Transverse colon (tissue), 4 donors: ENCODE results near the gene RNASE9.

Experiments used
- POLR2A ChIP-seq: fragments of 450-650 bp; IDR thresholded peaks from one replicate; pipeline ENCODE4 v1.6.1; 2016; ENCODE audit warnings: antibody characterized with exemption, mild to moderate bottlenecking, moderate library complexity
- POLR2AphosphoS5 ChIP-seq, 3 donors: sonication (generic); formaldehyde crosslinking; IDR thresholded peaks; one replicate each; pipeline ENCODE4 v1.6.1; 2016; ENCODE audit warnings: antibody characterized with exemption in 3 of 3
- TF ChIP-seq, protein P1 (sequence below), 5 experiments: fragments of 200-600 bp in 3 of 5; fragments of 450-650 bp in 2 of 5; sonication (generic) in 3 of 5; IDR thresholded peaks; 1 replicate in 2 of 5; 2 replicates in 3 of 5; pipeline ENCODE4 v1.5.1; 2016 to 2017; ENCODE audit warnings: antibody characterized with exemption in 5 of 5, inconsistent platforms in 3 of 5, mild to moderate bottlenecking in 2 of 5, moderate library complexity in 1 of 5

DNA sequence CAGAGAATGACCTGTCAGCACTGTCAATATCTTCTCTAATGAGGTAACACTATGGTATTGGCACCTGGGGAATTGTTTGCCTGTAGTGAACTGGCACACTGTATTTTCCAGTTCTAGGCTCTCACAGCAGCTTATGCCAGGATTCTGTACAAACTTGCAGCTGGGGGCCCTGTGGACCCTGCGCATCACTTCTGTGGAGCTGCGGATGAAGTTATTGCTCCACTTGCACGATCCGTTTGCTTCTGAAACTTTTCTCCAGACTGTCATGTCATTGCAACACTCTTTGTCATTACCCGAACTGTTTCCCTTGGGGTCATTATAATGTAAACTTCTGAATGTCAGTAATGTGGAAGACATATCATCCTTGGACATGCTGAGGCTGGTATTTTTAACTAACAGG is 23.1 kb upstream of the RNASE9 start:
- TF ChIP-seq, protein P1, sequence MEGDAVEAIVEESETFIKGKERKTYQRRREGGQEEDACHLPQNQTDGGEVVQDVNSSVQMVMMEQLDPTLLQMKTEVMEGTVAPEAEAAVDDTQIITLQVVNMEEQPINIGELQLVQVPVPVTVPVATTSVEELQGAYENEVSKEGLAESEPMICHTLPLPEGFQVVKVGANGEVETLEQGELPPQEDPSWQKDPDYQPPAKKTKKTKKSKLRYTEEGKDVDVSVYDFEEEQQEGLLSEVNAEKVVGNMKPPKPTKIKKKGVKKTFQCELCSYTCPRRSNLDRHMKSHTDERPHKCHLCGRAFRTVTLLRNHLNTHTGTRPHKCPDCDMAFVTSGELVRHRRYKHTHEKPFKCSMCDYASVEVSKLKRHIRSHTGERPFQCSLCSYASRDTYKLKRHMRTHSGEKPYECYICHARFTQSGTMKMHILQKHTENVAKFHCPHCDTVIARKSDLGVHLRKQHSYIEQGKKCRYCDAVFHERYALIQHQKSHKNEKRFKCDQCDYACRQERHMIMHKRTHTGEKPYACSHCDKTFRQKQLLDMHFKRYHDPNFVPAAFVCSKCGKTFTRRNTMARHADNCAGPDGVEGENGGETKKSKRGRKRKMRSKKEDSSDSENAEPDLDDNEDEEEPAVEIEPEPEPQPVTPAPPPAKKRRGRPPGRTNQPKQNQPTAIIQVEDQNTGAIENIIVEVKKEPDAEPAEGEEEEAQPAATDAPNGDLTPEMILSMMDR (IDR thresholded peaks at IDR 0.05), result no peak
- TF ChIP-seq POLR2A (no peak), POLR2AphosphoS5 (IDR thresholded peaks at IDR 0.05) (no peak)
